ENCODE results near the gene LINGO4. TPM values are rescaled to one million over a fixed set of nuclear protein-coding genes. Genes with fewer than 3 reads are reported as not detected.
A peak's percentile ranks its signal among the peaks of the same experiment; 100 is the strongest.

LINGO4 gene
- total and polyA plus RNA-seq, 2 of the 13 experiments (the other 11 are each of a cell fraction or from before 2014, with no cell fraction given) = 0.02 to 0.05 TPM

- TF ChIP-seq ZBTB33 (CRISPR knock-in tag; IDR thresholded peaks at IDR 0.05) (no peak), ZNF20 (CRISPR knock-in tag; IDR thresholded peaks at IDR 0.05) (no peak), ZNF615 (CRISPR knock-in tag; IDR thresholded peaks at IDR 0.05; ENCODE audit: borderline replicate concordance) (no peak), ZKSCAN5 (CRISPR knock-in tag; IDR thresholded peaks at IDR 0.05) (no peak), ZNF710 (CRISPR knock-in tag; IDR thresholded peaks at IDR 0.05; ENCODE audit: borderline replicate concordance) (0 out of 2 replicates have a peak, but pooled peaks have one; percentile 26), ELF4 (CRISPR knock-in tag; IDR thresholded peaks at IDR 0.05; ENCODE audit: borderline replicate concordance) (no peak), FOSL2 (CRISPR knock-in tag; IDR thresholded peaks at IDR 0.05) (peak; percentile 41; the same call in 1 of the 2 replicates), ZNF775 (CRISPR knock-in tag; IDR thresholded peaks at IDR 0.05; ENCODE audit: borderline replicate concordance) (no peak), ZUFSP (CRISPR knock-in tag; IDR thresholded peaks at IDR 0.05; ENCODE audit: borderline replicate concordance) (no peak), ZSCAN31 (CRISPR knock-in tag; IDR thresholded peaks at IDR 0.05; ENCODE audit: low read depth) (0 out of 2 replicates have a peak, but pooled peaks have one; percentile 71), ZNF121 (CRISPR knock-in tag; IDR thresholded peaks at IDR 0.05) (no peak), KLF15 (CRISPR knock-in tag; IDR thresholded peaks at IDR 0.05; ENCODE audit: borderline replicate concordance) (no peak; the same call in 1 of the 2 replicates), KAT2B (IDR thresholded peaks at IDR 0.05; ENCODE audit: borderline replicate concordance, low read depth, low read length) (no peak), EZH2 (conservative IDR thresholded peaks at IDR 0.05; ENCODE audit: low read depth, low read length) (no peak), ZNF780A (CRISPR knock-in tag; IDR thresholded peaks at IDR 0.05) (no peak), ZKSCAN8 (CRISPR knock-in tag; IDR thresholded peaks at IDR 0.05; ENCODE audit: borderline replicate concordance) (no peak), ZNF761 (CRISPR knock-in tag; conservative IDR thresholded peaks at IDR 0.05) (peak; percentile 32; the same call in 1 of the 2 replicates), ZNF580 (CRISPR knock-in tag; IDR thresholded peaks at IDR 0.05; ENCODE audit: borderline replicate concordance, low read depth) (peak; percentile 75; the same call in 1 of the 2 replicates), IRF2 (CRISPR knock-in tag; IDR thresholded peaks at IDR 0.05) (no peak), TERF1 (CRISPR knock-in tag; IDR thresholded peaks at IDR 0.05) (no peak)
Measured at GRCh38 chr1:151762941-151763921, 42.0 kb downstream of the LINGO4 start, which contains the start of gene MRPL9 (continued).

All from HepG2 (cell line).